GM18519 (cell line): Measurements from ENCODE around the gene SLC24A3.

ENCODE experiments used
- ATAC-seq: cut with Tn5 transposase; IDR thresholded peaks from one replicate; pipeline ENCODE4 v1.9.1; 2021; ENCODE audit warnings: mild to moderate bottlenecking, moderate library complexity; ENCODE audit not compliant: unreplicated experiment, low FRiP score

Gene SLC24A3

DNA sequence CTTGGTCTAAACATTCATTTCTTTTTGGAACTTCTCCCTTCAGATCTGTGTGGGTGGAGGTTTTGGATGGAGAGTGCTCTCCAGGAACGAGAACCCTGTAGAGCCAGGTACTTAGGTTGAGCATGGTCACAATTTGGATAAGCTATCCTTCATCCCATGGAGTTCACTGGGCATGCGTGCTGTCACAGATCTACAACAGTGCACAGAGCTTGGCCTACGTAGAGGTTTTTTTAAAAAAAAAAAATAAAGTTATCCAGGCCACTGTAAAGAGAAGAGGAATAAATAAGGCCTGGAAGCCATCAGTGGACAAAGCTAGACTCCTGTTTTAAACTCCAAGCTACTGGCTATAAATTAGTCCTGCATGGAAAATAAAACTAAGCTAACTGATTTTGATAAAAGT is 165.6 kb downstream of the SLC24A3 start:
- no peak for ATAC-seq

DNA sequence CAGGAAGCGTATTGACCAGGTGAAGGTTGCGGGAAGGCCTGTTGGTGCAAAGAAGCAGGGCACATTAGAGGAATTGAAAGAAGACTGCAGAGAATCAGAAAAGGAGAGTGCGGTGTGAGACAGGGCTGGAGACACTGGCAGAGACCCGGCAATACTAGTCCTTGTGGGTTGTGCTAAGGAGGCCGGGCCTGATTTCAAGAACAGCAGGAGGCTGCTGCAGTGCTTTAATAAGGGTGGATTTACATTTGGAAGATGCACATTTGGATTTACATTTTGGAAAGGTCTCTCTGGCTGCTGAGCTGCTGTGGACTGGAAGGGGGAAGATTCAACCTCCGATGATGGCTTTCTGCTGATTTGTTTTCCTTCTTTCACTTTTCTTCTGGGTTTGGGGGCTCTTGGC is 167.8 kb downstream of the SLC24A3 start:
- ATAC-seq, result no peak

DNA sequence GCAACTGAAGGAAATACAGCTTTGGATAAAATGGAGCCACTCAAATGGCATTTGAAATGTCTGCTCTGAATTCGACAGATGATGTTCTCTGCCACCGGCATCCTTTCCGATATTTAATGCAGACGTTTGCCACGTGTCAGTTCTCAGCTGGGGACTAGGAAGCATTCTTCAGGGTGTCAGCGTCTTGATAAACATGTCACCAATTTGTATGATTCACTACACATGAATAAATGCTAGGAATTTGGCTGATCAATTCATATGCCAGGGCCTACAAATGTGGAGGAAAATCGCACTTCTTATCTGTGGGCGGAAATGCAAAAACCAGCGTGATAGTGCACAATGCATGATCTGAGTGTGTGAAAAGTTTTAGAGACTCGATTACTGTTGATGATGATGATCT is 169.5 kb downstream of the SLC24A3 start:
- ATAC-seq, result no peak

DNA sequence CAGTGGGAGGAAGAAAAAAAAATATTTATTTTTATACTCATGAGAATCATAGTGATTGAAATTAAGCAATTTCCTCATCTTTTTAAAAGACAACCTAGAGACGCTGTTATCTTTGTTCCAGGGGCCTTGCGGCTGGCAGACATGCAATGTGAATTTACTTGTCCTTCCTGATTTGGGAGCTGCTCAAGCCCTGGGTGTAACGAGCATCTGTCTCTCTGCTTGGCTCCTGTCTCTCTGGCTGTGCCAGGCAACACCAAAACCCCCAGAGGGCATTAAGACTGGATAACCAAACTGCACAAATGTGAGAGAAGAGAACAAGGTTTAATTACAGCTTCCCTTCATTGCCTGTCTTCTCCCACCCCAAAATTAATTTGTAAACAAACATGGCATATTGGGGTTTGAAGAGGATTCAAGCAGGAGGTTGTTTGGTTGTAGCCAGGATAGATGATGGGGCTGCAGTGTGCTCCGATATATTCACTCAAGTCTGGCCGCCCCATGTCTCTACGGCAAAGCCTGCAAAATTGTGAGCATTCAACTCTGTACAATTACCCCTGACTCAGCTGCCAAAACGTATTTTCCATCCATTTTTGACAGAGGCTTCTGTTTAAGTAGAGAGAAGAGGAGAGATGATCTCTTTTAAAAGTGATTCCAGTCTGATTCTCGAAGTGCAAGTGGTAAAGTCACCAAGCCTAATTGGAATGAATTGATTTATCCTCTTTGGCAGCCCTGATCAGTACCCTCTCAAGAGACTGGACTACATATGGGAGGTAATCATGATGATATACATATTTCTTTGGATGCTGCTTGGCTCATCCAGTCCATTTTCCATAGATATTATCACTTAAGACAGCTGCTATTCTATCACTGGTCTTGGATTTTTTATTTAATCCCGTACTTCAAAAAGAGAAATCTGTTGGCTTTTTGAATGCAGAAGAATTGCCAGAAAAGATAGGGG is 170.2 kb downstream of the SLC24A3 start:
- ATAC-seq, result no peak

DNA sequence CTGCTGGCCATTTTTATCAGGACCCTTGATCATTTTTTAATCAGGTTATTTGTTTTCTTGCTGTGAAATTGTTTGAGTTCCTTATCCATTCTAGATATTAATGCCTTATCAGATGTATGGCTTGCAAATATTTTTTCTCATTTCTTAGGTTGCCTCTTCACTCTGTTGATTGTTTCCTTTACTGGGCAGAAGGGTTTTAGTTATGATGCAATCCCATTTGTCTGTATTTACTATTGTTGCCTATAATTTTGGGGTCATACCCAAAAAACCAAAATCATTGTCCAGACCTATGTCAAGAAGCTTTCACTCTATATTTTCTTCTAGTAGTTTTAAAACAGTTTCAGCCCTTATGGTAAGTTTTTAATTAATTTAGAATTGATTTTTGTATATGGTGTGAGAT is 172.5 kb downstream of the SLC24A3 start:
- no peak for ATAC-seq

DNA sequence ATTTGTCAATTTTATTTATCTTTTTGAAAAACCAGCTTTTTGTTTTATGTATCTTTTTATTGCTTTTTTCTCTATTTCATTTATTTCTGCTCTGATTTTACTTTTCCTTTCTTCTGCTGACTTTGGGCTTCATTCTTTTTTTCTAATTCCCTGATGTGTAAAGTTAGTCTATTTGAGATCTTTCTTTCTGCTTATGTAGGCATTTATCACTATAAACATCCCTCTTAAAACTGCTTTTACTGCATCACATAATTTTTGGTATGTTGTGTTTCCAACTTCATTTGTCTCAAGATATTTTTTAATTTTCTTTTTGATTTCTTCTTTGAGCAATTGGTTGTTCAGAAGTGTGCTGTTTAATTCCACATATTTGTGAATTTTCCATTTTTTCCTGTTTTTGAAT is 174.8 kb downstream of the SLC24A3 start:
- ATAC-seq, result no peak

DNA sequence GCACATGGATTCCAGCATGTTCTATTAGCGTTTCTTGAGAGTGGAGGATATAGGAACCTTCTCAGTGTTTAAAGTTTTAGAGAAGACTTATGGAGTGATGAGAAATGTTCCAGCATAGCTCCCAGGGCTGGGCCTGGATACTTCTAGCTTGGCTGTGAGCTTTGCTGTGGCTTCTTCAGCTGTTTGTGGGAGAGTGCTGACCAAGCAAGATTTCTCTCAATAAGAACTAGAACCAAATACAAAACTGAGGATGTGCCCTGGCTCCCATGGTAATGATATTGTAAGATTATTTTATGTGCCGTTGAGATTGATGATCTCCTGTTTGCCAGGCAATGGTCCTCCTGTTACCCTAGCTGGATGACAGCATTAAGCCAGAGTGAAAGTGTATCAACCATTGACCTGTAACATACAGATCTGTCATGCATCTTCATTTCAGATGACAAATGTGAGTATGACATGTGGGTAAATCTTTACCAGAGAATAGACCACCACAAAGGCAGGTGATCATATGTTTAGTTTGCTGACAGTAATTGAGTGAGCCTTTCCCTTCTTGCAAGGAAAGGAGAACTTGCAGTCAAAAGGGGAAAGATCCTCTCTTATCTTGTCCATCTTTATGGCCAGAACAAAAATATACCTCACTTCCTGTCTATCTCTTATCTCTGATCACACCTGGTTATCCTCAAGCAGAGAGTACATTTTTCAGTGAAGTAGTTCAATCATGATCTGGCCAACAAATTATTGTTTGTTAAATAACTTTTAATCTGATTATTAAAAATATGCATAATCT is 180.1 kb downstream of the SLC24A3 start:
- no peak for ATAC-seq

DNA sequence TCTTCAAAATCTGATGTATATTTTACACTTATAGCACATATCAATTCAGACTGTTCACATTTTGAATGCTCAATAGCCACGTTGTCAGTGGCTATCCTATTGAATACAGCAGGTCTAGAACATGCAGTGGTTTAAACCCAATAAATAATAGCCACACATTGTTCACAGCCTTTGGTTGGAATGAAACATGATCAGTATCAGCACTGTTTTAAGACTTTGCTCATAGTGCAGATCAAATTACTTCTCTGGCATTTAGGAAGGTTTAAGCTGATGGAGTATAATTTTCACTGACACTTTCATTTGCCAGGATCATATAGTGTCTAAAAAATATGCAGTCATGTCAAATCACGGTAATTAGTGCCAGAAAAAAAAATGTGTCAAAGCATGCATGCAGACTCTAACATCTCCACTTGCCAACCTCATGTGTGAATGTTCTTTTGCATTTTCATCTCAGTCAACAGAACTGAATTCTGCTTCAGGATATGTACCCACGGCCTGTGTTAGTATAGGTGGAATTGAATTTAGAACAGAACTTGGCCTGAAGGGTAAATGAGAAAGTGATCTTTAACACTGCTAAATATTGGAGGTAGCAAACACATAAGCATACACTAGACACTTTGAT is 184.1 kb downstream of the SLC24A3 start:
- no peak for ATAC-seq

DNA sequence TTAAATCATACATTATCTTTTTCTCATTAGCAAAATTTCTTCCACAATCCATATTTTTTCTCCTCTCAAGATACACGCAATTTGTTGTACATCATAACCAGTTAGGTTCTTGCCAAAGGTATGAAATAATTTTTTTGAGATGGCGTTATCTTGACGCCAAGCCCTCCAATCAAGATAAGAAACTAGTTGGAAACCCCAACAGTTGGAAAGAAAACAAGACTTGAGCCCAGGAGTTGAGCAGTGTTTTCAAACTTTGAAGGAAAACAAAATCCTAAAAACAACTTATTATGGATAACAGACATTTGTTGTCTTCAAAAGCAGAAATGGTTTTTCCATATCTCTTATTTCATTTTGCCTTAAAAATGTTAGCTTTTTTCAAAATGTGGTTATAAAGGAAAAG is 184.8 kb downstream of the SLC24A3 start:
- ATAC-seq, result no peak

DNA sequence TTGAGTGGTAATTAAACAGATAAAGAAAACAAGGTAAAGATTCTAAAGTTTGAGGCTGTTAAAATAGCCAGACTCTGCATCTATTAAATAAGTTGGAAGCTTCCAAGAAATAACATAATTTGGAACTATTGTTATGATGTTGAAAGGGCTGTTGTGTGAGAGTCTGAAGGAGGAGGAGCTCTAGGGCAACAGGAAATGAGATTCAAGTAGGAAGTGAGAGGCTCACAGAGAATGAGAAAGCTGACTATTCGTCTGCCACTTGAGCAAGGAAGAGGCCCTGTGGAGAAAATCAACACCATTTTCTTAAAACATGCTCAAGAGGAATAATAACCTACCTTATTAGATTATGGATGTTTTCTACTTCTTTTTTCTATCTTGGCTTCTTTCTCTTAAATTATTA is 185.2 kb downstream of the SLC24A3 start:
- ATAC-seq, result no peak

DNA sequence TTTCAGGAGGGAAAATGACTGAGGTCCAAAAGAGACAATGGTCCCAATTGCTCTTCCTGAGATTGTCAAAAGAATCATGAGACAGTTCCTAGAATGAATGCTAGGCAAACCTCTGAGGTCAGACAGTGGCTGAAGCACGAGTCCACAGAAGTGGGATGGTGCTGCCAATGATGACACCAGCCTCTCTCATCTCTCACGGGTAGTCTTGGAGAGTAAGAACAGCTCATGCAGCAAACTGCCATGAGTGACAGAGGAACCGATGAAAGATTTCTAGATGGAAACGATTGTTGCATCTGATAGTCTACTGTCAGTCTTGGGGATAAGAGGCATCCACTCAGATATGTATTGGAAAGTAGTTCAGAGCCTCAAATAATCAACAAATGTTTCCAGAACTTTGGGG is 188.7 kb downstream of the SLC24A3 start:
- ATAC-seq, result no peak

DNA sequence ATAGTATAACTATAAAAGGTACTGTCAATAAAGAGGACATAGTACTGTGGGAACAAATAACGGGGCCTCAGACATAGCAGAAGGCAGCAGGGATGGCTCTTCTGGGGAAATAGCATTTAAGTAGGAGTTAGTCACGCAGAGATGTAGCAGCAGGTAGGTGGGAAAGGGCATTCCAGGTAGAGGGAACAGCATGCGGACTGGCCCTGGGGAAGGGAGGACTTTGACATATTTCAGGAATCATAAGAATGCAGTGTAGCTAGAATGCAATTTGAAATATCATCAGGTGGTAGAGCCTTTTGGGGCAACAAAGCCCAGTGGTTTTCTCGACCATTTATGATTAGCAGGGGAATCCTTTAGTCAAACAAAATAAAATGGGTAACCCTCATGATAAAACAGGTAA is 191.1 kb downstream of the SLC24A3 start:
- no peak for ATAC-seq

DNA sequence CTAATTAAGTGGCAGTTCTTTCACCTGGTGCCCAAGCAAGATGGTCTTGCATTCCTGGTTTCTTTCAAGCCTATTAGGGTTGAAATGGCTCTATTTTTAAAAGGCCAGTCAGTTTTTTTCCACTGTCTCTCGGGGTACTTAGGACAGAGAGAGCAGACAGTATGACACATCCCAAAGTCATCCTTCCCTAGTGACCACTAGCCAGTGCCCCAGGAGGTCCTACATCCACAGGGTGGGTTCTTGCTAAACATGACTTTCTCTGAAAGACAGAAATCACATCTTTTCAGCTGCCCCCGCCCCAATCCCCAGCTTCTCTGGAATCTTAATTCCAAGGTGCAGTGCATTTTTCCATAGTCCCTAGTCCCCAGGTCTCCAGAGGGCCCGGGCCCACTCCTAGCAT is 192.4 kb downstream of the SLC24A3 start:
- no peak for ATAC-seq

DNA sequence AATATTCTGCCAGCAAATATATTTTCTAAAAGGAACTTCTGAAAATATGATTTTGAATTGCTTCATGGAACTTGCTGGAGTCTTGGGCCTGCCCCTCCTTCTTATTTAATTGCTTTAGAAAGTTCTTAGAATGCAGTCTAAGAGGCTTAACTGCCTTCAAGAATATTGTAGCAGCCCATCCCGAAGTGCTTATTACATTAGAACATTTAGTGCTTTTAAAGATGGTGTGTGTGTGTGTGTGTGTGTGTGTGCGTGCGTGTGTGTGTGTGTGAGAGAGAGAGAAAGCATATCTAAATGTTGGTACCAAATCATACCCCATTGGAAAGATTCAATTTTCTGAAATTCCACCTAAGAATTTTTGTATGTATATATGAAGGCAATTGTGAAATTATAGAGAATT is 193.5 kb downstream of the SLC24A3 start:
- no peak for ATAC-seq

DNA sequence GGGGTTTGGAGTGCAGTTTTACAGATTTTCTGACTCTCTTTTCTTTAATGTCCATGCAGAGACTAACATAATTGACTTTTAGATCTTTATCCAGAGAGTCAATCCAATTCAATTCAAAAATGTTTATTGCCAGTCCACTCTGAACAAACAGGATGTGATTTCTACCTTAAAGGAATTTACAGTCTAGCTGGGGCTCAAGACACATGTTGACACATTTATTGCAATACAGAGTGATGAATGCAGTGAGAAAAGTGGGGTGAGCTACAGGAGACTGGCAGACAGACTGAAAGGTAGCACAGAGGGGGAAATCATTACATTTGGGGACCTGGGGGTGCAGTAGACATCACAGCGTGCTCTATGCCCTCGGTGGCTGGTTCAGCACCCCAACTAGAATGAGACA is 193.9 kb downstream of the SLC24A3 start:
- no peak for ATAC-seq

DNA sequence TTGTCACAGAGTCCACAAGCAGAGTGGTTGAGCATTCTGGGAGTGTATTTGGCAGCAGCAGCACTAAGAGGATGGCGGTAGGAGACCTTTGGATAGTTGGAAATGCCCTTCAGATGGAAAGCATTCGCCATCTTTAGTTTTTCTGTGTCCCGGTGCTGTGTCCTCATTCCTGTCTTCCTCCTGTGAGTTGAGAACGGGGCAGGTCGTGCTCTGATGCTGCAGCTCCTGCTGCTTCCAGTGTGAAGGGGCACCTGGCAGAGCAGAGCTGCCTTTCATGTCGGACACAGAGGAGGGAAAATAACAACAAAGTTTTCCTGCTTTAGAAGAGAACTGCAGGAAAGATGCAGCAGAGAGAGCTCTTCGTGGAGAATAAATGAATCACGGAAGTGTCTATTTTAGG is 194.8 kb downstream of the SLC24A3 start:
- no peak for ATAC-seq

DNA sequence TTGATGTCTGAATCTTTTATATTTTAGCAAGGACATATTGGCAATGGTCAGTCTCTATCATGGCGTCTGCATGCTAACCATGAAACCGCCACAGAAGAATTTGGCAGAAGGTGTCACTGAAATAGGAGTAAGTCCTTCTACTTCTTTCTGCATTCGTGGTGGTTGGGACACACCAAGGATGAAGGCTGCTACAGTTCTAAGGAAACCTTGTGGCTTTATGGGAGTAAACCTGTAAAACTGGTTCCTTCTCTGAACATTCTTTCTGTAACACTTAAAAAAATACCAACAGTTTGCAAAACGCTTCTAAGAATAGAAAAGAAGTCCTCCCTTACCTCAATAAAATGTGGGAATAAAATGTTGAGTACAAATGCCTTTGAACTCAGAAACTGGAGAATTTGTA is 195.3 kb downstream of the SLC24A3 start:
- ATAC-seq, result no peak

DNA sequence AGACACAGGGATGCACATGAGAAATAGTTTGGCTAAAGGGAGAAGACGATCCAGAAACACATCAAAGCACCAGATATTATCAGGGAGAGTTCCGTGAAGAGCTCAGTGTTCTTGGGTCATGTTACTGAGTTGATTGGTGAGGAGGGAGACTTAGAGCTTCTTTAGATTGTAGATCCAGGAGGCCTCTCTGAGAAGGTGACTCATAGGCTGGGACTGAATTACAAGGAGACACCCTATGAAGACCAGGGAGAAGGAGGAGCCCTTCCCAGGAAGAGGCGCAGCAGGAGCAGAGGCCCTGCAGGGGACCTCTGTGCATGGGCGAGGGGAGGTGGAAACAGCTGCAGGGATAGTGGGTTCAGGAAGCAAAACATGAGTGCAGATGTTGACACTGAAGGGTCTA is 196.5 kb downstream of the SLC24A3 start:
- ATAC-seq, result no peak

DNA sequence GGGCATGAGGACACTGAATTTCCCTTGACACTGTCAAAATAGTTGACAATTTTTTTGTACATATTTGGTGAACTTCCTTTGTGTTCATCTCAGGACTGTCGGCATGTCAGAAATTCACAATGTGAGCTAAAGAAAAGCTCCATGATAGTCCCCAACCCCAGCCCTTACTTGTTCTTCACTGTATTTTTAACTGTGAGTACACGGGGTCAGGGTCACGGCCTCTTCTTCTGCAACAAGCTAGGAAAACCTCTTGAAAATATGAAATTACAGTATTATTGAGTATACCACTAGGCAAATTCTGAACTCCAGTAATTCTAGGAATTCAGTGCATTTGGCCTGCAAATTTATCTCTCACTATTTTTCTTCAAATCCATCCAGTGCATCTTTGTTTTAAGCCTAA is 199.4 kb downstream of the SLC24A3 start:
- ATAC-seq, result no peak

DNA sequence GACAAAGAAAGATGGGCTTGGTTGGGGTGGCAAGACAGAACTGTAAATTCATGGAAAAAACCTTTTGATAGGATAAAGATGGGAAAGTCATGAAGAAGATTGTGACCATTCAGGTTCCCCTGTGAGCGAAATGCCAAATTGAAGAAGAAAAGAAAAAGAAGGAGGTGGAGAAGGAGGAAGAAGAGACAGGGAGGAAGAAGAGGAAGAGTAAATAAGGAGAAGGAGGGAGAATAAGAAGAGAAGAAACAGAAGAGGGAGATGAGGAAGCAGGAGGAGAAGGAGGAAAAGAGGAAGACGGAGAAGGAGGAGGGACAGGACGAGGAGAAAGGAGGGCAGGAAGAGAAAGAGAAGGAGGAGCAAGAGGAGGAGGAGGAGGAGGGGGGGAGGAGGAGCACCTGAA is 199.8 kb downstream of the SLC24A3 start:
- ATAC-seq, result no peak

DNA sequence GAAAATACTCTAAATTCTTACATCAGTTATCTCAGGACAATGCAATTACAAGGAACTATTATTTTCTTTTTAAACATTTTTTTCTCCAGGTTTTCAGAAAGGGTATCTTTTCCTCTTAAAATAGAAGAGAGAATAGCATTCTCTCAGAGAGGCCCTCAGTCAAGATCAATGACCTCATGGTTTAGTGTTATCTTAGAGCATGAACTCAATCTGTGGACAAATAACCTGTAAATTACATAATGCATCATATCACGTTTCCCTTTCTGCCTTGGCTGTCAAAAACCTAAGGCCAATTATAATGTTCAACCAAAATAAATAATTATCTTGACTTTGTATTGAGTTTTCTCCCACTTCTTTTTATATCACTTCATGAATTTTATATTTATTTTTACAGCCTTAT is 202.2 kb downstream of the SLC24A3 start:
- ATAC-seq, result no peak
